Activated naive CD4-positive, alpha-beta T cell treated with anti-CD3 and anti-CD28 coated beads for 36 hours (primary cell): Measurements from ENCODE around the gene CNTD1. TPM values are rescaled to one million over a fixed set of nuclear protein-coding genes. Genes with fewer than 3 reads are reported as not detected.
A peak's percentile ranks its signal among the peaks of the same experiment; 100 is the strongest.

ENCODE experiments used
- CTCF ChIA-PET: fragments of 350-600 bp; sonication (Branson Sonifier 250); formaldehyde crosslinking; loops from one replicate; lab custom pipeline; 2021; ENCODE audit warnings: antibody characterized with exemption; lab: Charles Lee
- DNase-seq: peaks from one replicate; pipeline ENCODE4 v3.0.0-alpha.2; 2020
- H3K27ac Mint-ChIP-seq: one replicate; pipeline ENCODE4 v1.8.0; 2021; ENCODE audit warnings: mild to moderate bottlenecking, mixed read lengths
- H3K27me3 Mint-ChIP-seq: one replicate; pipeline ENCODE4 v1.8.0; 2021; ENCODE audit warnings: low read depth, mixed read lengths
- H3K36me3 Mint-ChIP-seq: one replicate; pipeline ENCODE4 v1.8.0; 2021; ENCODE audit warnings: low read depth, mixed read lengths
- H3K4me1 Mint-ChIP-seq: one replicate; pipeline ENCODE4 v1.8.0; 2021; ENCODE audit warnings: low read depth, mixed read lengths
- H3K4me3 Mint-ChIP-seq: one replicate; pipeline ENCODE4 v1.8.0; 2021; ENCODE audit warnings: mild to moderate bottlenecking, moderate library complexity, mixed read lengths
- H3K9me3 Mint-ChIP-seq: one replicate; pipeline ENCODE4 v1.8.0; 2021; ENCODE audit warnings: mixed read lengths
- intact Hi-C: fragments of 100-400 bp; cut with micrococcal nuclease; formaldehyde crosslinking; loops from one replicate; pipeline ENCODE4 v1.15.1; 2023
- total RNA-seq, 2 experiments: library from RNA; stranded (reverse); gene quantifications; one replicate each; pipeline ENCODE4 v1.2.3, GENCODE V29; 2021

The CNTD1 gene
- total RNA-seq, 2 experiments from 2014 or later, result not detected

- Mint-ChIP-seq H3K4me3 (no peak overlapping the region), H3K27ac (no peak overlapping the region), H3K36me3 (peaks cover 31% of the 10 kb centered on the region), H3K9me3 (no peaks in the 10 kb centered on the region), H3K4me1 (peaks cover 13% of the 10 kb centered on the region), H3K27me3 (no peaks in the 10 kb centered on the region)
- DNase-seq, result peak; percentile 33
- CTCF ChIA-PET, result interaction anchor here (0.6 to 2.7 kb wide), 8 partner anchors 10 to 433 kb away, joined by 3 to 6 read pairs (median 4); partner anchors contain the start of gene PSME3
- intact Hi-C loops, result loop anchor here (1.0 kb wide), 2 partner anchors 138 to 155 kb away; partner anchors contain the start of gene RPL27
Measured at GRCh38 chr17:42843358-42843934, 44.8 kb downstream of the CNTD1 start.

- H3K27me3 Mint-ChIP-seq, result no peaks in the 10 kb centered on the region
- CTCF ChIA-PET, result interaction anchor here (1.5 to 2.7 kb wide), 4 partner anchors 11 to 88 kb away, joined by 3 to 6 read pairs (median 4); partner anchors contain the start of gene PSME3
- H3K4me3 Mint-ChIP-seq, result no peak within 1 kb of the TSS
- peaks cover 13% of the 10 kb centered on the region for H3K4me1 Mint-ChIP-seq
- intact Hi-C loops, result no loop called here
- H3K36me3 Mint-ChIP-seq, result peaks cover 23% of the 10 kb centered on the region
- H3K9me3 Mint-ChIP-seq, result no peaks in the 10 kb centered on the region
- H3K27ac Mint-ChIP-seq, result no peak within 1 kb of the TSS
- DNase-seq, result no peak
Measured at GRCh38 chr17:42844271-42844670, 45.6 kb downstream of the CNTD1 start, which contains the start of gene AOC2. TSS of gene AOC2 (plus strand) at chr17:42844580. CDS start at chr17:42844627, 47 bp downstream.

GRCh38 chr17:42844761-42845555, 46.3 kb downstream of the CNTD1 start:
- Mint-ChIP-seq H3K4me1 (peaks cover 13% of the 10 kb centered on the region), H3K4me3 (no peak overlapping the region), H3K36me3 (peaks cover 19% of the 10 kb centered on the region), H3K27me3 (no peaks in the 10 kb centered on the region), H3K27ac (no peak overlapping the region), H3K9me3 (no peaks in the 10 kb centered on the region)
- intact Hi-C loops, result no loop called here
- DNase-seq, result no peak
- CTCF ChIA-PET, result interaction anchor here (0.5 kb wide), 1 partner anchor 164 kb away, joined by 3 read pairs; no protein-coding TSS in a partner anchor

- no peaks in the 10 kb centered on the region for H3K27me3 Mint-ChIP-seq
- no peak overlapping the region for H3K27ac Mint-ChIP-seq
- intact Hi-C loops, result no loop called here
- CTCF ChIA-PET, result interaction anchor here (0.5 kb wide), 1 partner anchor 163 kb away, joined by 3 read pairs; no protein-coding TSS in a partner anchor
- H3K9me3 Mint-ChIP-seq, result no peaks in the 10 kb centered on the region
- H3K4me1 Mint-ChIP-seq, result peaks cover 13% of the 10 kb centered on the region
- no peak for DNase-seq
- H3K36me3 Mint-ChIP-seq, result peaks cover 19% of the 10 kb centered on the region
- no peak overlapping the region for H3K4me3 Mint-ChIP-seq
Measured at GRCh38 chr17:42845556-42845917, 46.9 kb downstream of the CNTD1 start.

GRCh38 chr17:42845918-42846593, 47.4 kb downstream of the CNTD1 start:
- CTCF ChIA-PET, result interaction anchor here (0.5 kb wide), 1 partner anchor 162 kb away, joined by 3 read pairs; no protein-coding TSS in a partner anchor
- Mint-ChIP-seq H3K36me3 (peaks cover 18% of the 10 kb centered on the region), H3K9me3 (no peaks in the 10 kb centered on the region), H3K4me3 (no peak overlapping the region), H3K27ac (peak overlapping the region; percentile 13), H3K27me3 (no peaks in the 10 kb centered on the region), H3K4me1 (peaks cover 13% of the 10 kb centered on the region)
- peak; percentile 66 for DNase-seq
- intact Hi-C loops, result no loop called here

GRCh38 chr17:42846594-42847280, 48.1 kb downstream of the CNTD1 start:
- CTCF ChIA-PET, result no interaction called here
- H3K27me3 Mint-ChIP-seq, result no peaks in the 10 kb centered on the region
- DNase-seq, result no peak
- H3K4me3 Mint-ChIP-seq, result no peak overlapping the region
- H3K9me3 Mint-ChIP-seq, result no peaks in the 10 kb centered on the region
- intact Hi-C loops, result no loop called here
- no peak overlapping the region for H3K27ac Mint-ChIP-seq
- peaks cover 13% of the 10 kb centered on the region for H3K4me1 Mint-ChIP-seq
- H3K36me3 Mint-ChIP-seq, result peaks cover 15% of the 10 kb centered on the region

- no peak overlapping the region for H3K4me3 Mint-ChIP-seq
- CTCF ChIA-PET, result interaction anchor here (0.5 to 1.0 kb wide), 4 partner anchors 23 to 90 kb away, joined by 3 read pairs; no protein-coding TSS in a partner anchor
- H3K36me3 Mint-ChIP-seq, result peaks cover 2% of the 10 kb centered on the region
- no peak for DNase-seq
- H3K27ac Mint-ChIP-seq, result no peak overlapping the region
- H3K27me3 Mint-ChIP-seq, result no peaks in the 10 kb centered on the region
- H3K9me3 Mint-ChIP-seq, result no peaks in the 10 kb centered on the region
- intact Hi-C loops, result no loop called here
- peaks cover 13% of the 10 kb centered on the region for H3K4me1 Mint-ChIP-seq
Measured at GRCh38 chr17:42848093-42848492, 49.4 kb downstream of the CNTD1 start.

GRCh38 chr17:42849031-42849430, 50.4 kb downstream of the CNTD1 start:
- CTCF ChIA-PET, result no interaction called here
- Mint-ChIP-seq H3K4me1 (peaks cover 13% of the 10 kb centered on the region), H3K4me3 (no peak overlapping the region), H3K36me3 (peaks cover 2% of the 10 kb centered on the region), H3K27ac (no peak overlapping the region), H3K9me3 (no peaks in the 10 kb centered on the region), H3K27me3 (no peaks in the 10 kb centered on the region)
- intact Hi-C loops, result no loop called here
- no peak for DNase-seq

GRCh38 chr17:42849451-42850181, 51.0 kb downstream of the CNTD1 start:
- DNase-seq, result no peak
- no peak overlapping the region for H3K4me3 Mint-ChIP-seq
- no peaks in the 10 kb centered on the region for H3K9me3 Mint-ChIP-seq
- H3K27ac Mint-ChIP-seq, result peak overlapping the region; percentile 30
- intact Hi-C loops, result no loop called here
- H3K27me3 Mint-ChIP-seq, result no peaks in the 10 kb centered on the region
- peaks cover 13% of the 10 kb centered on the region for H3K4me1 Mint-ChIP-seq
- CTCF ChIA-PET, result no interaction called here
- H3K36me3 Mint-ChIP-seq, result no peaks in the 10 kb centered on the region

GRCh38 chr17:42850954-42851353, 52.3 kb downstream of the CNTD1 start, which contains the start of gene AOC3:
TSS of gene AOC3 (plus strand) at chr17:42851199. CDS start at chr17:42851344, 145 bp downstream.
- no peaks in the 10 kb centered on the region for H3K9me3 Mint-ChIP-seq
- no peak within 1 kb of the TSS for H3K4me3 Mint-ChIP-seq
- H3K4me1 Mint-ChIP-seq, result peaks cover 4% of the 10 kb centered on the region
- CTCF ChIA-PET, result no interaction called here
- no peaks in the 10 kb centered on the region for H3K36me3 Mint-ChIP-seq
- H3K27ac Mint-ChIP-seq, result peak within 1 kb of the TSS; percentile 30
- no peak for DNase-seq
- no peaks in the 10 kb centered on the region for H3K27me3 Mint-ChIP-seq
- intact Hi-C loops, result no loop called here
